K562 (cell line): ENCODE data around the gene INHA. TPM values are rescaled to one million over a fixed set of nuclear protein-coding genes. Genes with fewer than 3 reads are reported as not detected.

Source experiments
- FOXP1 ChIP-seq: sonication (generic); formaldehyde crosslinking; IDR thresholded peaks from 2 replicates; pipeline ENCODE4 v1.8.0; 2022; ENCODE audit warnings: mild to moderate bottlenecking, missing genetic modification reagents
- RB1 ChIP-seq: fragments of 450-650 bp; IDR thresholded peaks from 2 replicates; pipeline ENCODE4 v1.6.1; 2017; ENCODE audit warnings: low read depth, mild to moderate bottlenecking
- SP1 ChIP-seq: sonication (generic); formaldehyde crosslinking; IDR thresholded peaks from 2 replicates; pipeline ENCODE4 v1.8.1; 2022; ENCODE audit warnings: mild to moderate bottlenecking, missing genetic modification reagents
- ZFP36 ChIP-seq: fragments of 150-350 bp; IDR thresholded peaks from 2 replicates; pipeline ENCODE4 v1.6.1; 2018; ENCODE audit warnings: low read length, low read depth; ENCODE audit not compliant: partially characterized antibody
- ZNF24 ChIP-seq: fragments of 450-650 bp; IDR thresholded peaks from 2 replicates; pipeline ENCODE4 v1.6.1; 2016
- polyA plus RNA-seq, 8 experiments: library from polyadenylated mRNA; depleted of rRNA in 4 of 8; stranded (reverse) in 5 of 8; unstranded in 3 of 8; fragments of >200 nt; fragmentation: Nextera tagmentation in 2 of 8; fragmentation: Illumina TruSeq in 1 of 8; extraction: Ambion mirVana in 2 of 8; extraction: Trizol in 1 of 8; gene quantifications; 2 replicates each; pipeline versions ENCODE4 v1.2.1 to v1.2.3, GENCODE V29; 2011 to 2014; ENCODE audit warnings: inconsistent platforms in 1 of 8, missing spikeins in 1 of 8
- total RNA-seq, 7 experiments: library from RNA; depleted of rRNA in 6 of 7; stranded (reverse); fragments of >200 nt in 6 of 7; fragmentation: Illumina TruSeq in 2 of 7; extraction: Trizol in 2 of 7; gene quantifications; 2 replicates each; pipeline versions ENCODE4 v1.2.1 to v1.2.3, GENCODE V29; 2011 to 2021; ENCODE audit warnings: low replicate concordance in 1 of 7
- TF ChIP-seq, protein P1 (sequence below): sonication (generic); formaldehyde crosslinking; IDR thresholded peaks from 2 replicates; pipeline ENCODE4 v1.8.1; 2023; ENCODE audit warnings: mild to moderate bottlenecking, missing genetic modification reagents
- TF ChIP-seq, protein P2 (sequence below): fragments of 200-800 bp; sonication (Bioruptor generic); IDR thresholded peaks from 2 replicates; pipeline ENCODE4 v1.6.1; 2017; ENCODE audit warnings: missing genetic modification characterization, missing compliant biosample characterization
- TF ChIP-seq, protein P3 (sequence below): fragments of 450-650 bp; formaldehyde crosslinking; IDR thresholded peaks from 2 replicates; pipeline ENCODE4 v1.4.0; 2020; ENCODE audit warnings: mild to moderate bottlenecking, moderate library complexity
- TF ChIP-seq, protein P4 (sequence below): fragments of 150-350 bp; IDR thresholded peaks from 2 replicates; pipeline ENCODE4 v1.6.1; 2014; ENCODE audit warnings: low read depth, mild to moderate bottlenecking, low read length, borderline replicate concordance

Gene INHA
- total and polyA plus RNA-seq, 9 of the 15 experiments (the other 6 are each of a cell fraction or from before 2014, with no cell fraction given) = 0.07 to 1.9 (median 0.40) TPM

DNA sequence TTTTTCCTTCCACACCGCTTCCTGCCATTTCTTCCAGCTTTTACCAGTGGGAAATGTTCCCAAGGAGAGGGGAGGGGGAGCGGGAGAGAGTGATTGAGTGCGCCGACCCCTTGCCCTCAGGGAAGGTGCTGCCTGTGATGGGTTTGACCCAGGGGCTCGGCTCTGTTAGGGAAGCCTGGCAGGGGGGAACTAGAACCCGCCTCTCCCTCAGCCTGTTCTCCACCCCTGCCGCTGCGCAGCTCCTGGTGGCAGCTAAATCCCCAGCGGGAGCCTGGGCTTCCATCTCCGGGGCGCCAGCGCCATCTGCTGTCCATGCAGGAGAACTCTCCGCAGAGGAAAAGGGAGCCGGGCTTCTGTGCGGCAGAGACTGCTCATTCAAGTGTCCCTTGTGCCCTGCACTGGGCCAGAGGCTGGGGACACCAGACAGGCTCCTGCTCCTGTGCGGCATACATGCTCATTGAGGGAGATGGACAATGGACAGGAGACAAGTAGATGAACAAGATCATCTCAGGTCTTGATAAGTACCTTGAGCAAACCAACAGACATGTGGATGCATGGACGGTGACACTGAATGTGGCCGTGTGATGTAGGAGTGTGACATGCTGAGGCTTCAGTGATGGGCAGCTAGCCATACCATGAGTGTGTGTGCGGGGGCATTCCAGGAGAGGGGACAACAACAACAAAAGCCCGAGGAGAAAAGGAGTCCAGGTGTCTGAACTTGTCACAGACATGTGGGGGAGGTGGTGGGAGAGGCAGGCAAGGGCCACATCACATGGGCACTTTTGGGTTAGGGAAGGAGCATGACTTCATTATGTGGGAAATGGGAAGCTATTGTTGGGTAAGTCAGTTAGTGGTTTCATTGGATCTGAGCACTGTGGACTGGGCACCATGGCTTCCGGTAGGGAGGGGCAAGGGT, 41.8 kb upstream of the INHA start (continued):
- TF ChIP-seq ZFP36 (peak; percentile 14), FOXP1 (peak; percentile 38; the same call in 1 of the 2 replicates), ZNF24 (no peak; the same call in 1 of the 2 replicates), RB1 (peak; percentile 56; the same call in 1 of the 2 replicates), SP1 (CRISPR knock-in tag) (peak; percentile 59)
- TF ChIP-seq, protein P1, sequence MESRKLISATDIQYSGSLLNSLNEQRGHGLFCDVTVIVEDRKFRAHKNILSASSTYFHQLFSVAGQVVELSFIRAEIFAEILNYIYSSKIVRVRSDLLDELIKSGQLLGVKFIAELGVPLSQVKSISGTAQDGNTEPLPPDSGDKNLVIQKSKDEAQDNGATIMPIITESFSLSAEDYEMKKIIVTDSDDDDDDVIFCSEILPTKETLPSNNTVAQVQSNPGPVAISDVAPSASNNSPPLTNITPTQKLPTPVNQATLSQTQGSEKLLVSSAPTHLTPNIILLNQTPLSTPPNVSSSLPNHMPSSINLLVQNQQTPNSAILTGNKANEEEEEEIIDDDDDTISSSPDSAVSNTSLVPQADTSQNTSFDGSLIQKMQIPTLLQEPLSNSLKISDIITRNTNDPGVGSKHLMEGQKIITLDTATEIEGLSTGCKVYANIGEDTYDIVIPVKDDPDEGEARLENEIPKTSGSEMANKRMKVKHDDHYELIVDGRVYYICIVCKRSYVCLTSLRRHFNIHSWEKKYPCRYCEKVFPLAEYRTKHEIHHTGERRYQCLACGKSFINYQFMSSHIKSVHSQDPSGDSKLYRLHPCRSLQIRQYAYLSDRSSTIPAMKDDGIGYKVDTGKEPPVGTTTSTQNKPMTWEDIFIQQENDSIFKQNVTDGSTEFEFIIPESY (CRISPR knock-in tag) = peak; percentile 21; the same call in 1 of the 2 replicates
- TF ChIP-seq, protein P2, sequence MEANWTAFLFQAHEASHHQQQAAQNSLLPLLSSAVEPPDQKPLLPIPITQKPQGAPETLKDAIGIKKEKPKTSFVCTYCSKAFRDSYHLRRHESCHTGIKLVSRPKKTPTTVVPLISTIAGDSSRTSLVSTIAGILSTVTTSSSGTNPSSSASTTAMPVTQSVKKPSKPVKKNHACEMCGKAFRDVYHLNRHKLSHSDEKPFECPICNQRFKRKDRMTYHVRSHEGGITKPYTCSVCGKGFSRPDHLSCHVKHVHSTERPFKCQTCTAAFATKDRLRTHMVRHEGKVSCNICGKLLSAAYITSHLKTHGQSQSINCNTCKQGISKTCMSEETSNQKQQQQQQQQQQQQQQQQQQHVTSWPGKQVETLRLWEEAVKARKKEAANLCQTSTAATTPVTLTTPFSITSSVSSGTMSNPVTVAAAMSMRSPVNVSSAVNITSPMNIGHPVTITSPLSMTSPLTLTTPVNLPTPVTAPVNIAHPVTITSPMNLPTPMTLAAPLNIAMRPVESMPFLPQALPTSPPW = peak; percentile 58; the same call in 1 of the 2 replicates
- TF ChIP-seq, protein P3, sequence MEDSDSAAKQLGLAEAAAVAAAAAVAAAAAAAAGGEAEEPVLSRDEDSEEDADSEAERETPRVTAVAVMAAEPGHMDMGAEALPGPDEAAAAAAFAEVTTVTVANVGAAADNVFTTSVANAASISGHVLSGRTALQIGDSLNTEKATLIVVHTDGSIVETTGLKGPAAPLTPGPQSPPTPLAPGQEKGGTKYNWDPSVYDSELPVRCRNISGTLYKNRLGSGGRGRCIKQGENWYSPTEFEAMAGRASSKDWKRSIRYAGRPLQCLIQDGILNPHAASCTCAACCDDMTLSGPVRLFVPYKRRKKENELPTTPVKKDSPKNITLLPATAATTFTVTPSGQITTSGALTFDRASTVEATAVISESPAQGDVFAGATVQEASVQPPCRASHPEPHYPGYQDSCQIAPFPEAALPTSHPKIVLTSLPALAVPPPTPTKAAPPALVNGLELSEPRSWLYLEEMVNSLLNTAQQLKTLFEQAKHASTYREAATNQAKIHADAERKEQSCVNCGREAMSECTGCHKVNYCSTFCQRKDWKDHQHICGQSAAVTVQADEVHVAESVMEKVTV (CRISPR knock-in tag) = peak; percentile 96
- TF ChIP-seq, protein P4, sequence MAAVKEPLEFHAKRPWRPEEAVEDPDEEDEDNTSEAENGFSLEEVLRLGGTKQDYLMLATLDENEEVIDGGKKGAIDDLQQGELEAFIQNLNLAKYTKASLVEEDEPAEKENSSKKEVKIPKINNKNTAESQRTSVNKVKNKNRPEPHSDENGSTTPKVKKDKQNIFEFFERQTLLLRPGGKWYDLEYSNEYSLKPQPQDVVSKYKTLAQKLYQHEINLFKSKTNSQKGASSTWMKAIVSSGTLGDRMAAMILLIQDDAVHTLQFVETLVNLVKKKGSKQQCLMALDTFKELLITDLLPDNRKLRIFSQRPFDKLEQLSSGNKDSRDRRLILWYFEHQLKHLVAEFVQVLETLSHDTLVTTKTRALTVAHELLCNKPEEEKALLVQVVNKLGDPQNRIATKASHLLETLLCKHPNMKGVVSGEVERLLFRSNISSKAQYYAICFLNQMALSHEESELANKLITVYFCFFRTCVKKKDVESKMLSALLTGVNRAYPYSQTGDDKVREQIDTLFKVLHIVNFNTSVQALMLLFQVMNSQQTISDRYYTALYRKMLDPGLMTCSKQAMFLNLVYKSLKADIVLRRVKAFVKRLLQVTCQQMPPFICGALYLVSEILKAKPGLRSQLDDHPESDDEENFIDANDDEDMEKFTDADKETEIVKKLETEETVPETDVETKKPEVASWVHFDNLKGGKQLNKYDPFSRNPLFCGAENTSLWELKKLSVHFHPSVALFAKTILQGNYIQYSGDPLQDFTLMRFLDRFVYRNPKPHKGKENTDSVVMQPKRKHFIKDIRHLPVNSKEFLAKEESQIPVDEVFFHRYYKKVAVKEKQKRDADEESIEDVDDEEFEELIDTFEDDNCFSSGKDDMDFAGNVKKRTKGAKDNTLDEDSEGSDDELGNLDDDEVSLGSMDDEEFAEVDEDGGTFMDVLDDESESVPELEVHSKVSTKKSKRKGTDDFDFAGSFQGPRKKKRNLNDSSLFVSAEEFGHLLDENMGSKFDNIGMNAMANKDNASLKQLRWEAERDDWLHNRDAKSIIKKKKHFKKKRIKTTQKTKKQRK = no peak
